ENCODE data around the gene GPR179.

DNA sequence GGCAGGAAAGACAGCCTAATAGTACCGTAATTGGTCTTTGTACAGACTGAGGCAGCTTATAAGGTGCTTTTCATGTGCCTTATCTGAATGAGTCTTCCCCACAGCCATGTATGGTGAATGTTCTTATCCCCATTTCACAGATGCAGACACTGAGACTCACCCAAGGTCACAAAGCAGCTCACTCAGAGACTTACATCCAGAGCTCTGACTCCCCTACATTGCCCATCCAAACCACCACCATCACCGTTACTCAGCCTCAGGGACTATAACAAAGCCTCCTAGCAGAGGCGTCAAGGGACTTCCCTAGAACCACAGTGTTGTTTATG lies 627 bp upstream of the GPR179 start:
- no peak for TF ChIP-seq POLR2A (IDR thresholded peaks at IDR 0.05)
- TF ChIP-seq, protein P1, sequence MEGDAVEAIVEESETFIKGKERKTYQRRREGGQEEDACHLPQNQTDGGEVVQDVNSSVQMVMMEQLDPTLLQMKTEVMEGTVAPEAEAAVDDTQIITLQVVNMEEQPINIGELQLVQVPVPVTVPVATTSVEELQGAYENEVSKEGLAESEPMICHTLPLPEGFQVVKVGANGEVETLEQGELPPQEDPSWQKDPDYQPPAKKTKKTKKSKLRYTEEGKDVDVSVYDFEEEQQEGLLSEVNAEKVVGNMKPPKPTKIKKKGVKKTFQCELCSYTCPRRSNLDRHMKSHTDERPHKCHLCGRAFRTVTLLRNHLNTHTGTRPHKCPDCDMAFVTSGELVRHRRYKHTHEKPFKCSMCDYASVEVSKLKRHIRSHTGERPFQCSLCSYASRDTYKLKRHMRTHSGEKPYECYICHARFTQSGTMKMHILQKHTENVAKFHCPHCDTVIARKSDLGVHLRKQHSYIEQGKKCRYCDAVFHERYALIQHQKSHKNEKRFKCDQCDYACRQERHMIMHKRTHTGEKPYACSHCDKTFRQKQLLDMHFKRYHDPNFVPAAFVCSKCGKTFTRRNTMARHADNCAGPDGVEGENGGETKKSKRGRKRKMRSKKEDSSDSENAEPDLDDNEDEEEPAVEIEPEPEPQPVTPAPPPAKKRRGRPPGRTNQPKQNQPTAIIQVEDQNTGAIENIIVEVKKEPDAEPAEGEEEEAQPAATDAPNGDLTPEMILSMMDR (IDR thresholded peaks at IDR 0.05 in 8 of 11, conservative IDR thresholded peaks at IDR 0.05 in 3 of 11), result no peak
